NB4 (cell line): ENCODE measurements around the gene ASCL3.

ENCODE experiments used
- CTCF ChIP-seq: IDR thresholded peaks from one replicate; pipeline ENCODE4 v1.5.1; 2012; ENCODE audit warnings: low read depth, low read length
- MAX ChIP-seq: IDR thresholded peaks from 2 replicates; pipeline ENCODE4 v1.6.1; 2011; ENCODE audit warnings: low read depth, low read length
- POLR2A ChIP-seq: IDR thresholded peaks from 2 replicates; pipeline ENCODE4 v1.6.1; 2011; ENCODE audit warnings: mild to moderate bottlenecking; ENCODE audit not compliant: insufficient read length; ENCODE audit errors: extremely low read depth

GRCh38 chr11:8905528-8906165 is 37.2 kb downstream of the ASCL3 start:
- TF ChIP-seq CTCF (no peak), POLR2A (no peak), MAX (no peak)
